A549 (cell line): ENCODE results near the gene ZNF608. TPM values are rescaled to one million over a fixed set of nuclear protein-coding genes. Genes with fewer than 3 reads are reported as not detected.

ENCODE experiments used
- ATAC-seq, 2 experiments: fragments of 200-7000 bp in 1 of 2; fragments of >200 bp in 1 of 2; cut with Nextera tagmentation in 1 of 2; cut with Tn5 transposase in 1 of 2; 3 replicates each; pipeline versions ENCODE4 v1.8.0 to v1.9.1; 2018 to 2020; ENCODE audit warnings: mild to moderate bottlenecking in 1 of 2, moderate library complexity in 1 of 2
- CTCF ChIA-PET: fragments of 300-600 bp; sonication (Branson Sonifier 250); formaldehyde crosslinking; extraction: SDS; loops from one replicate; lab custom pipeline; 2021; ENCODE audit warnings: antibody characterized with exemption, inconsistent platforms; lab: Yijun Ruan, JAX
- POLR2A ChIA-PET: fragments of 350-600 bp; formaldehyde crosslinking; extraction: SDS; loops from one replicate; lab custom pipeline; 2021; ENCODE audit warnings: antibody characterized with exemption, inconsistent platforms; lab: Yijun Ruan, JAX
- DNase-seq, 2 experiments: peaks; one replicate each; pipeline versions ENCODE4 v3.0.0 to v3.0.0-alpha.2; 2011 to 2016; ENCODE audit warnings: low read depth in 1 of 2, low spot score in 1 of 2
- FAIRE-seq: peaks from 2 replicates; lab custom pipeline; 2011; peaks lifted over from hg19 to GRCh38; lab: Jason Lieb, UNC
- H3K27ac ChIP-seq, 2 experiments: fragments of >200 bp; sonication (Bioruptor Twin); formaldehyde crosslinking; 3 replicates each; pipeline ENCODE4 v1.5.1; 2016 to 2017
- H3K4me1 ChIP-seq: fragments of >200 bp; sonication (Bioruptor Twin); formaldehyde crosslinking; 3 replicates; pipeline ENCODE4 v1.6.1; 2016
- H3K4me2 ChIP-seq: fragments of >200 bp; sonication (Bioruptor Twin); formaldehyde crosslinking; 3 replicates; pipeline ENCODE4 v1.6.1; 2016
- H3K4me3 ChIP-seq: fragments of >200 bp; sonication (Bioruptor Twin); formaldehyde crosslinking; 3 replicates; pipeline ENCODE4 v1.5.1; 2016
- H3K9me3 ChIP-seq: fragments of >200 bp; sonication (Bioruptor Twin); formaldehyde crosslinking; 3 replicates; pipeline ENCODE4 v1.6.1; 2016
- CBX2 ChIP-seq: fragments of 200-600 bp; sonication (generic); IDR thresholded peaks from 2 replicates; pipeline ENCODE4 v1.6.1; 2016; ENCODE audit warnings: low read depth, mild to moderate bottlenecking, borderline replicate concordance
- CHD2 ChIP-seq: fragments of 150-350 bp; IDR thresholded peaks from 2 replicates; pipeline ENCODE4 v1.6.1; 2014; ENCODE audit warnings: low read length; ENCODE audit not compliant: partially characterized antibody
- EHF ChIP-seq: fragments of 250-450 bp; sonication (Bioruptor Pico); IDR thresholded peaks from 2 replicates; pipeline ENCODE4 v1.5.0; 2020; ENCODE audit warnings: mild to moderate bottlenecking
- FOSB ChIP-seq: fragments of 250-450 bp; sonication (Bioruptor Pico); IDR thresholded peaks from 2 replicates; pipeline ENCODE4 v1.5.0; 2020; ENCODE audit warnings: mild to moderate bottlenecking, moderate library complexity
- FOXS1 ChIP-seq: fragments of 250-450 bp; sonication (Bioruptor Pico); IDR thresholded peaks from 2 replicates; pipeline ENCODE4 v1.5.0; 2020; ENCODE audit warnings: mild to moderate bottlenecking, moderate library complexity
- GATA3 ChIP-seq: IDR thresholded peaks from 2 replicates; pipeline ENCODE4 v1.6.1; 2012; ENCODE audit warnings: borderline replicate concordance
- HDAC2 ChIP-seq: fragments of 200-600 bp; sonication (generic); IDR thresholded peaks from 2 replicates; pipeline ENCODE4 v1.6.1; 2016
- HEYL ChIP-seq: fragments of 250-450 bp; sonication (Bioruptor Pico); IDR thresholded peaks from 2 replicates; pipeline ENCODE4 v1.8.0; 2021; ENCODE audit warnings: mild to moderate bottlenecking, moderate library complexity
- HOXB13 ChIP-seq: fragments of 250-450 bp; sonication (Bioruptor Pico); IDR thresholded peaks from 2 replicates; pipeline ENCODE4 v1.5.0; 2020; ENCODE audit warnings: low read depth, mild to moderate bottlenecking, moderate library complexity
- JUNB ChIP-seq: fragments of >200 bp; sonication (Bioruptor Twin); formaldehyde crosslinking; IDR thresholded peaks from 2 replicates; pipeline ENCODE4 v1.6.1; 2016
- KDM1A ChIP-seq: fragments of 200-600 bp; sonication (generic); IDR thresholded peaks from 2 replicates; pipeline ENCODE4 v1.6.1; 2016; ENCODE audit warnings: low read depth, mild to moderate bottlenecking
- MAFK ChIP-seq: fragments of 450-650 bp; IDR thresholded peaks from 2 replicates; pipeline ENCODE4 v1.6.1; 2014; ENCODE audit not compliant: partially characterized antibody
- MYC ChIP-seq: IDR thresholded peaks from 2 replicates; pipeline ENCODE4 v1.6.1; 2012; ENCODE audit warnings: mild to moderate bottlenecking, inconsistent platforms, low read length, improper control_type of control experiment, borderline replicate concordance
- PHF8 ChIP-seq: fragments of 200-600 bp; sonication (generic); IDR thresholded peaks from 2 replicates; pipeline ENCODE4 v1.6.1; 2016; ENCODE audit warnings: low read depth, mild to moderate bottlenecking, antibody characterized with exemption, moderate library complexity, borderline replicate concordance
- RAD21 ChIP-seq, 2 experiments: fragments of >200 bp in 1 of 2; sonication (Bioruptor Twin) in 1 of 2; formaldehyde crosslinking in 1 of 2; IDR thresholded peaks in 1 of 2; conservative IDR thresholded peaks in 1 of 2; 2 replicates in 1 of 2; 3 replicates in 1 of 2; pipeline ENCODE4 v1.6.1; 2012 to 2018; ENCODE audit warnings: inconsistent platforms in 1 of 2
- RARB ChIP-seq: fragments of 250-450 bp; sonication (Bioruptor Pico); IDR thresholded peaks from 2 replicates; pipeline ENCODE4 v1.8.0; 2021; ENCODE audit warnings: mild to moderate bottlenecking, moderate library complexity
- RFX5 ChIP-seq: fragments of 450-650 bp; IDR thresholded peaks from 2 replicates; pipeline ENCODE4 v1.7.1; 2014; ENCODE audit warnings: antibody characterized with exemption, mild to moderate bottlenecking, moderate library complexity
- SREBF2 ChIP-seq: fragments of 450-650 bp; IDR thresholded peaks from 2 replicates; pipeline ENCODE4 v1.6.1; 2014; ENCODE audit warnings: mild to moderate bottlenecking, moderate library complexity
- ZFP36 ChIP-seq: fragments of 450-650 bp; IDR thresholded peaks from 2 replicates; pipeline ENCODE4 v1.6.1; 2014; ENCODE audit warnings: borderline replicate concordance; ENCODE audit not compliant: partially characterized antibody
- ZNF302 ChIP-seq: fragments of 250-450 bp; sonication (Bioruptor Pico); IDR thresholded peaks from 2 replicates; pipeline ENCODE4 v1.9.0; 2021; ENCODE audit warnings: inconsistent platforms, mild to moderate bottlenecking, moderate library complexity
- WGBS: methylation state at CpG from one replicate; pipeline ENCODE4 v1.1.6; 2017; ENCODE audit errors: missing lambda C conversion rate; 5-methylcytosine and 5-hydroxymethylcytosine counted together
- polyA plus RNA-seq, 4 experiments: library from polyadenylated mRNA; depleted of rRNA in 3 of 4; stranded (reverse); fragments of >200 nt; fragmentation: RNase III in 1 of 4; extraction: RNeasy Plus Mini Kit Qiagen cat#74134 plus additional on column Dnase treatment in 1 of 4; gene quantifications; 2 replicates in 3 of 4; 3 replicates in 1 of 4; pipeline ENCODE4 v1.2.3, GENCODE V29; 2011 to 2017
- TF ChIP-seq, protein P1 (sequence below): fragments of >200 bp; sonication (Bioruptor Twin); formaldehyde crosslinking; IDR thresholded peaks from 2 replicates; pipeline ENCODE4 v1.6.1; 2016
- TF ChIP-seq, protein P2 (sequence below): IDR thresholded peaks from 2 replicates; pipeline ENCODE4 v1.6.1; 2012; ENCODE audit warnings: low read depth, borderline replicate concordance
- TF ChIP-seq, protein P3 (sequence below): fragments of >200 bp; sonication (Bioruptor Twin); formaldehyde crosslinking; IDR thresholded peaks from 3 replicates; pipeline ENCODE4 v1.6.1; 2016
- TF ChIP-seq, protein P4 (sequence below): fragments of 150-350 bp; IDR thresholded peaks from 2 replicates; pipeline ENCODE4 v1.6.1; 2014; ENCODE audit warnings: low read depth, mild to moderate bottlenecking, low read length

ZNF608 gene
- polyA plus RNA-seq, 2 of the 4 experiments (the other 2 are of a cell fraction) = 0.77 to 1.8 TPM

DNA sequence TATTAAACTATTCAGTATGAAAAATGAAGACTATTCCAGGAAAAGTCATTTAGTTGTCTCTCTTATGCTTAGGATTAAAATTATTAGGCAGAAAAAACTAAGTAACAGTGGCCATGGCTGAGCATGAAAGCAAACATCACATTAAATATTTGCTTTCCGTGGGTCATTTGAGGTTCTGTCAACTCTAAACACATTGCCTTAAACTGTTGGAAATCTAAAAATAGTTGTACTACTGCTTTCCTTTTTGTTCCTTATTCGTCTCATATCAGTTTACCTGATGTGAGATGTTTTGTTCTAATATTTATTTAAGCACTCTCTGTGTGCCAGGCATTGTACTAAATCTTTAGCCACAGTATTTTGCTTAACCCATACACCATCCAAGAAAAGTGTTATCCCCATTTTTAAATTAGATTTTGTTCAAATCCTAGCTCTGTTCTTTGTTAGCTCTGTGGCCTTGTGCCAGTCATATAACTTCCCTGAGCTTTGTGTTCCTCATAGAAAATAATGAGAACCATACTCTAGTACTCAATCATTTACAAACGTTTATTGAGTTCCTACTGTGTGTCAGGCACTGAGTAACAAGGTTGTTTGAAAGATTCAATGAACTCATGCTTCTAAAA, 18.7 kb upstream of the ZNF608 start:
- WGBS = 14% methylated on average over 3 of the region's 3 CpGs

DNA sequence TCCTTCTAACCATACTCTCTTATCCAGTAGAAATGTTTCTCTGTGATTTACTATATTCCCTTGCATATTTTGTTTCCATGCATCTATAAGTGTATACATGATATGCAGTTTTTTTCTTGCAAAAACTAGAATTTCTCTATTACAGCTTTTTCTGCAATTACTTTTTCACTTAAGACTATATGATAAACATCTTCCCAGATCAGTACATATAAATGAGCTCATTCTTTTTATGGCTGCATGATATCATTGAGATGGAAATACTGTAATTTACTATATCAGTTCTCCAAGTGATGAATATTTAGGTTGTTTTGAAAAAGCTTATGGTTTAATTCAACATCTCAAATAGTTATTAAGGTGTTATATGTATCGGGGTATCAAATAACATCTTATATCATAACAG, 18.1 kb upstream of the ZNF608 start:
- no peak for TF ChIP-seq PHF8
- no peak for TF ChIP-seq FOXS1 (CRISPR knock-in tag)
- TF ChIP-seq JUNB = no peak
- TF ChIP-seq HEYL (CRISPR knock-in tag) = no peak
- TF ChIP-seq HOXB13 (CRISPR knock-in tag) = no peak
- TF ChIP-seq, protein P1, sequence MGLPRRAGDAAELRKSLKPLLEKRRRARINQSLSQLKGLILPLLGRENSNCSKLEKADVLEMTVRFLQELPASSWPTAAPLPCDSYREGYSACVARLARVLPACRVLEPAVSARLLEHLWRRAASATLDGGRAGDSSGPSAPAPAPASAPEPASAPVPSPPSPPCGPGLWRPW = no peak
- TF ChIP-seq RARB (CRISPR knock-in tag) = no peak
- TF ChIP-seq MAFK = no peak
- TF ChIP-seq, protein P2, sequence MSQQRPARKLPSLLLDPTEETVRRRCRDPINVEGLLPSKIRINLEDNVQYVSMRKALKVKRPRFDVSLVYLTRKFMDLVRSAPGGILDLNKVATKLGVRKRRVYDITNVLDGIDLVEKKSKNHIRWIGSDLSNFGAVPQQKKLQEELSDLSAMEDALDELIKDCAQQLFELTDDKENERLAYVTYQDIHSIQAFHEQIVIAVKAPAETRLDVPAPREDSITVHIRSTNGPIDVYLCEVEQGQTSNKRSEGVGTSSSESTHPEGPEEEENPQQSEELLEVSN = no peak
- no peak for TF ChIP-seq ZFP36
- TF ChIP-seq GATA3 = no peak
- CTCF ChIA-PET = interaction anchor here (0.8 kb wide), 1 partner anchor 15 kb away, joined by 3 read pairs; no protein-coding TSS in a partner anchor

More for the DNA sequence above, 18.7 kb upstream of the ZNF608 start:
- Histone ChIP-seq H3K27ac (no peak overlapping the region), H3K9me3 (no peaks in the 10 kb centered on the region), H3K4me1 (no peaks in the 10 kb centered on the region), H3K4me3 (no peak overlapping the region)
- DNase-seq = no peak
- ATAC-seq = no peak
- no peak for FAIRE-seq
- CTCF ChIA-PET = interaction anchor here (0.8 kb wide), 1 partner anchor 15 kb away, joined by 3 read pairs; no protein-coding TSS in a partner anchor
- TF ChIP-seq ZNF302 (CRISPR knock-in tag) = no peak
- TF ChIP-seq, protein P3, sequence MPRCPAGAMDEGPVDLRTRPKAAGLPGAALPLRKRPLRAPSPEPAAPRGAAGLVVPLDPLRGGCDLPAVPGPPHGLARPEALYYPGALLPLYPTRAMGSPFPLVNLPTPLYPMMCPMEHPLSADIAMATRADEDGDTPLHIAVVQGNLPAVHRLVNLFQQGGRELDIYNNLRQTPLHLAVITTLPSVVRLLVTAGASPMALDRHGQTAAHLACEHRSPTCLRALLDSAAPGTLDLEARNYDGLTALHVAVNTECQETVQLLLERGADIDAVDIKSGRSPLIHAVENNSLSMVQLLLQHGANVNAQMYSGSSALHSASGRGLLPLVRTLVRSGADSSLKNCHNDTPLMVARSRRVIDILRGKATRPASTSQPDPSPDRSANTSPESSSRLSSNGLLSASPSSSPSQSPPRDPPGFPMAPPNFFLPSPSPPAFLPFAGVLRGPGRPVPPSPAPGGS = no peak
- no peak for TF ChIP-seq EHF (CRISPR knock-in tag)
- no peak for TF ChIP-seq CBX2
- no peak for TF ChIP-seq MYC
- TF ChIP-seq, protein P2 = no peak
- no peak for TF ChIP-seq HDAC2
- TF ChIP-seq CHD2 = no peak
- TF ChIP-seq SREBF2 = no peak
- no peak for TF ChIP-seq RFX5
- TF ChIP-seq FOSB (CRISPR knock-in tag) = no peak
- TF ChIP-seq, protein P4, sequence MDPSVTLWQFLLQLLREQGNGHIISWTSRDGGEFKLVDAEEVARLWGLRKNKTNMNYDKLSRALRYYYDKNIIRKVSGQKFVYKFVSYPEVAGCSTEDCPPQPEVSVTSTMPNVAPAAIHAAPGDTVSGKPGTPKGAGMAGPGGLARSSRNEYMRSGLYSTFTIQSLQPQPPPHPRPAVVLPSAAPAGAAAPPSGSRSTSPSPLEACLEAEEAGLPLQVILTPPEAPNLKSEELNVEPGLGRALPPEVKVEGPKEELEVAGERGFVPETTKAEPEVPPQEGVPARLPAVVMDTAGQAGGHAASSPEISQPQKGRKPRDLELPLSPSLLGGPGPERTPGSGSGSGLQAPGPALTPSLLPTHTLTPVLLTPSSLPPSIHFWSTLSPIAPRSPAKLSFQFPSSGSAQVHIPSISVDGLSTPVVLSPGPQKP = no peak
- no peak for TF ChIP-seq HEYL (CRISPR knock-in tag)
- no peak for TF ChIP-seq RAD21 (conservative IDR thresholded peaks at IDR 0.05 in 1 of 2, IDR thresholded peaks at IDR 0.05 in 1 of 2)
- no peak for TF ChIP-seq KDM1A
- no peak for TF ChIP-seq GATA3
- TF ChIP-seq, all 56 proteins: peak for 0
- POLR2A ChIA-PET = no interaction called here
- H3K4me2 ChIP-seq = no peak overlapping the region

More for the DNA sequence above, 18.1 kb upstream of the ZNF608 start:
- DNase-seq = no peak
- no peak for ATAC-seq
- no peak for FAIRE-seq
- Histone ChIP-seq H3K4me1 (no peaks in the 10 kb centered on the region), H3K9me3 (no peaks in the 10 kb centered on the region), H3K4me3 (no peak overlapping the region), H3K27ac (no peak overlapping the region), H3K4me2 (no peak overlapping the region)
- POLR2A ChIA-PET = no interaction called here
- WGBS = 80% methylated on average over 1 of the region's 1 CpG
